Measurements from ENCODE around the gene FER1L5. TPM values are rescaled to one million over a fixed set of nuclear protein-coding genes. Genes with fewer than 3 reads are reported as not detected.

FER1L5 gene
- total and polyA plus RNA-seq, 12 donors: 0.01 to 0.14 (median 0.07) TPM; not detected in 5

- peaks cover 0 to 13% (median 0%) of the 10 kb centered on the region in 9 donors for H3K36me3 ChIP-seq
- no peaks in the 10 kb centered on the region for H3K4me1 ChIP-seq
- H3K9me3 ChIP-seq: no peaks in the 10 kb centered on the region
- ATAC-seq (no peak), DNase-seq (no peak)
- H3K27me3 ChIP-seq: no peaks in the 10 kb centered on the region
- no peak overlapping the region for H3K27ac ChIP-seq
- 82 to 89% methylated on average over 2 of the region's 2 CpGs for WGBS, 2 donors
- H3K4me3 ChIP-seq: no peak overlapping the region
- TF ChIP-seq CTCF (IDR thresholded peaks at IDR 0.05): no peak
- intact Hi-C loops (cut with DNase I): no loop called here
These were observed 54.9 kb downstream of the FER1L5 start for GRCh38 chr2:96697476-96697875.

- ATAC-seq (no peak), DNase-seq (no peak)
- no peak for TF ChIP-seq CTCF (IDR thresholded peaks at IDR 0.05)
- no peak overlapping the region for H3K4me3 ChIP-seq
- WGBS, 2 donors: 95 to 97% methylated on average over 14 of the region's 14 CpGs
- intact Hi-C loops (cut with DNase I): no loop called here
- H3K9me3 ChIP-seq: no peaks in the 10 kb centered on the region
- H3K4me1 ChIP-seq: no peaks in the 10 kb centered on the region
- H3K27me3 ChIP-seq: no peaks in the 10 kb centered on the region
- H3K36me3 ChIP-seq: peaks cover 0 to 22% (median 0%) of the 10 kb centered on the region in 9 donors
- H3K27ac ChIP-seq: no peak overlapping the region
These were observed 55.8 kb downstream of the FER1L5 start for GRCh38 chr2:96698221-96698861.

- Histone ChIP-seq H3K9me3 (no peaks in the 10 kb centered on the region), H3K36me3 (peaks cover 0 to 28% (median 0%) of the 10 kb centered on the region in 9 donors), H3K27me3 (no peaks in the 10 kb centered on the region), H3K27ac (no peak overlapping the region), H3K4me1 (no peaks in the 10 kb centered on the region), H3K4me3 (no peak overlapping the region)
- WGBS, 2 donors: 94% methylated on average over 6 of the region's 6 CpGs
- intact Hi-C loops (cut with DNase I): no loop called here
- DNase-seq (no peak), ATAC-seq (peak in 1 of 8 donors; percentile 10)
- TF ChIP-seq CTCF (IDR thresholded peaks at IDR 0.05): no peak
These were observed 56.5 kb downstream of the FER1L5 start for GRCh38 chr2:96699021-96699420.

- intact Hi-C loops (cut with DNase I): no loop called here
- ATAC-seq (no peak), DNase-seq (no peak)
- H3K27me3 ChIP-seq: no peaks in the 10 kb centered on the region
- no peaks in the 10 kb centered on the region for H3K9me3 ChIP-seq
- no peak for TF ChIP-seq CTCF (IDR thresholded peaks at IDR 0.05)
- H3K36me3 ChIP-seq: peaks cover 0 to 34% (median 0%) of the 10 kb centered on the region in 9 donors
- 77 to 80% methylated on average over 9 of the region's 9 CpGs for WGBS, 2 donors
- H3K4me3 ChIP-seq: no peak overlapping the region
- no peak overlapping the region for H3K27ac ChIP-seq
- no peaks in the 10 kb centered on the region for H3K4me1 ChIP-seq
These were observed 57.1 kb downstream of the FER1L5 start for GRCh38 chr2:96699621-96700020.
